HepG2 (cell line): ENCODE measurements around the gene MNAT1. TPM values are rescaled to one million over a fixed set of nuclear protein-coding genes. Genes with fewer than 3 reads are reported as not detected.

ENCODE experiments used
- ATAC-seq: fragments of 200-7000 bp; cut with Tn5 transposase; 3 replicates; pipeline ENCODE4 v1.9.1; 2020; ENCODE audit warnings: mild to moderate bottlenecking, moderate library complexity
- BruUV-seq: library from RNA; stranded (reverse); fragments of 400-500 nt; replicated peaks from 2 replicates; lab custom pipeline; 2021; lab: Mats Ljungman, UMichigan
- CTCF ChIA-PET: fragments of 300-600 bp; formaldehyde crosslinking; extraction: SDS; loops from one replicate; lab custom pipeline; 2021; ENCODE audit warnings: low total read pairs, inconsistent platforms, low intra/inter-chr PET ratio; lab: Yijun Ruan, JAX
- POLR2A ChIA-PET: fragments of 350-600 bp; sonication (Branson Sonifier 250); formaldehyde crosslinking; loops from one replicate; lab custom pipeline; 2020; ENCODE audit warnings: antibody characterized with exemption, inconsistent platforms; lab: Yijun Ruan, JAX
- DNase-seq: peaks from one replicate; pipeline ENCODE4 v3.0.0-alpha.2; 2015; ENCODE audit warnings: low spot score
- FAIRE-seq: peaks from 3 replicates; lab custom pipeline; 2011; peaks lifted over from hg19 to GRCh38; lab: Jason Lieb, UNC
- H2AFZ ChIP-seq: one replicate; pipeline ENCODE4 v1.6.1; 2011; ENCODE audit warnings: low read length, inconsistent platforms
- H3K27ac ChIP-seq: fragments of 300-600 bp; 3 replicates; pipeline ENCODE4 v1.8.0; 2011; ENCODE audit warnings: mixed run types, mild to moderate bottlenecking, mixed read lengths, low read length, inconsistent platforms; ENCODE audit not compliant: insufficient read depth; ENCODE audit errors: extremely low read length
- H3K27me3 ChIP-seq, 2 experiments: fragments of 200-600 bp in 1 of 2; 2 replicates in 1 of 2; 3 replicates in 1 of 2; pipeline versions ENCODE4 v1.6.0 to v1.8.0; 2011; ENCODE audit warnings: low read length in 2 of 2, mild to moderate bottlenecking in 2 of 2, moderate library complexity in 2 of 2, inconsistent platforms in 1 of 2; ENCODE audit not compliant: insufficient read depth in 2 of 2, control insufficient read depth in 1 of 2
- H3K36me3 ChIP-seq, 2 experiments: fragments of 200-600 bp in 1 of 2; replicated peaks in 1 of 2; 2 replicates in 1 of 2; 3 replicates in 1 of 2; pipeline versions ENCODE4 v1.5.1 to v1.8.0; 2011; ENCODE audit warnings: low read length in 2 of 2, inconsistent platforms in 1 of 2; ENCODE audit not compliant: insufficient read depth in 2 of 2, control insufficient read depth in 1 of 2
- H3K4me1 ChIP-seq: 2 replicates; pipeline ENCODE4 v1.5.1; 2012; ENCODE audit warnings: low read length, inconsistent platforms; ENCODE audit not compliant: insufficient read depth
- H3K4me2 ChIP-seq: 2 replicates; pipeline ENCODE4 v1.6.0; 2011; ENCODE audit warnings: low read depth, low read length, inconsistent platforms
- H3K4me3 ChIP-seq, 3 experiments: fragments of 200-600 bp in 1 of 3; sonication (generic), shearing (Covaris generic) in 1 of 3; replicated peaks in 1 of 3; 2 replicates each; pipeline ENCODE4 v1.5.1; 2011 to 2016; ENCODE audit warnings: low read length in 3 of 3, inconsistent platforms in 2 of 3, low read depth in 2 of 3, mild to moderate bottlenecking in 2 of 3, control low read depth in 1 of 3, mixed read lengths in 1 of 3; ENCODE audit not compliant: insufficient read depth in 1 of 3
- H3K79me2 ChIP-seq: one replicate; pipeline ENCODE4 v1.6.1; 2011; ENCODE audit warnings: low read length, inconsistent platforms; ENCODE audit not compliant: insufficient read depth
- H3K9ac ChIP-seq: 2 replicates; pipeline ENCODE4 v1.6.0; 2011; ENCODE audit warnings: mild to moderate bottlenecking, low read depth, low read length, inconsistent platforms; ENCODE audit not compliant: insufficient read depth
- H3K9me3 ChIP-seq: 2 replicates; pipeline ENCODE4 v1.5.1; 2012; ENCODE audit warnings: mild to moderate bottlenecking, low read length
- H4K20me1 ChIP-seq: 2 replicates; pipeline ENCODE4 v1.6.0; 2011; ENCODE audit warnings: inconsistent platforms, mild to moderate bottlenecking, low read length, moderate library complexity; ENCODE audit not compliant: insufficient read depth
- ATM ChIP-seq: fragments of 450-650 bp; IDR thresholded peaks from 2 replicates; pipeline ENCODE4 v1.7.1; 2017; ENCODE audit warnings: mild to moderate bottlenecking, borderline replicate concordance
- CREB1 ChIP-seq, 2 experiments: fragments of 450-650 bp in 1 of 2; IDR thresholded peaks; 2 replicates each; pipeline ENCODE4 v1.6.1; 2016 to 2017; ENCODE audit warnings: control low read depth in 1 of 2, mild to moderate bottlenecking in 1 of 2, missing compliant biosample characterization in 1 of 2, missing genetic modification characterization in 1 of 2
- CTCF ChIP-seq: sonication (generic); formaldehyde crosslinking; IDR thresholded peaks from 2 replicates; pipeline ENCODE4 v1.5.0; 2020; ENCODE audit warnings: mild to moderate bottlenecking, missing genetic modification reagents, moderate library complexity
- JUND ChIP-seq: sonication (generic); formaldehyde crosslinking; IDR thresholded peaks from 2 replicates; pipeline ENCODE4 v1.8.0; 2022; ENCODE audit warnings: mild to moderate bottlenecking, missing genetic modification reagents
- KDM5A ChIP-seq: fragments of 200-600 bp; sonication (generic); IDR thresholded peaks from 2 replicates; pipeline ENCODE4 v1.7.0; 2018; ENCODE audit warnings: antibody characterized with exemption, mild to moderate bottlenecking, low read length, borderline replicate concordance
- MAX ChIP-seq: IDR thresholded peaks from 2 replicates; pipeline ENCODE4 v1.6.1; 2012; ENCODE audit warnings: inconsistent platforms
- NFKBIZ ChIP-seq: IDR thresholded peaks from 2 replicates; pipeline ENCODE4 v1.6.1; 2018; ENCODE audit warnings: missing genetic modification reagents, missing compliant biosample characterization
- RBFOX2 ChIP-seq: fragments of 200-400 bp; formaldehyde crosslinking; IDR thresholded peaks from 2 replicates; pipeline ENCODE4 v1.6.1; 2017; ENCODE audit warnings: low read depth, mild to moderate bottlenecking, low read length
- ZNF12 ChIP-seq: sonication (generic); formaldehyde crosslinking; IDR thresholded peaks from 2 replicates; pipeline ENCODE4 v1.5.0; 2020; ENCODE audit warnings: missing genetic modification reagents
- ZNF180 ChIP-seq: sonication (generic); formaldehyde crosslinking; IDR thresholded peaks from 2 replicates; pipeline ENCODE4 v1.4.0; 2020; ENCODE audit warnings: low read depth, missing genetic modification reagents, borderline replicate concordance
- ZNF318 ChIP-seq: sonication (generic); formaldehyde crosslinking; IDR thresholded peaks from 2 replicates; pipeline ENCODE4 v1.4.0; 2020; ENCODE audit warnings: mild to moderate bottlenecking, missing genetic modification reagents
- ZNF326 ChIP-seq: sonication (generic); formaldehyde crosslinking; IDR thresholded peaks from 2 replicates; pipeline ENCODE4 v1.4.0; 2020; ENCODE audit warnings: missing genetic modification reagents, borderline replicate concordance
- ZNF333 ChIP-seq: sonication (generic); formaldehyde crosslinking; IDR thresholded peaks from 2 replicates; pipeline ENCODE4 v1.4.0; 2020; ENCODE audit warnings: mild to moderate bottlenecking, missing genetic modification reagents, borderline replicate concordance
- ZNF572 ChIP-seq: sonication (generic); formaldehyde crosslinking; IDR thresholded peaks from 2 replicates; pipeline ENCODE4 v1.5.1; 2020; ENCODE audit warnings: mild to moderate bottlenecking, missing genetic modification reagents
- ZNF644 ChIP-seq: IDR thresholded peaks from 2 replicates; pipeline ENCODE4 v1.6.1; 2016; ENCODE audit warnings: low read depth
- WGBS: methylation state at CpG from one replicate; pipeline ENCODE4 v1.1.6; 2017; ENCODE audit warnings: low lambda C conversion rate; 5-methylcytosine and 5-hydroxymethylcytosine counted together
- in situ Hi-C: cut with HindIII; loops from 2 replicates; pipeline ENCODE4 v1.10.0; 2017; ENCODE audit warnings: low pct_unique_long_range_greater_than_20kb; ENCODE audit not compliant: extremely low pct_ligation_motif_present
- intact Hi-C: fragments of 100-400 bp; cut with micrococcal nuclease; formaldehyde crosslinking; loops from one replicate; pipeline ENCODE4 v1.10.0; 2022; ENCODE audit not compliant: unreplicated experiment
- polyA plus RNA-seq, 8 experiments: library from polyadenylated mRNA; depleted of rRNA in 3 of 8; stranded (reverse) in 7 of 8; unstranded in 1 of 8; fragments of >200 nt; fragmentation: Illumina TruSeq in 4 of 8; extraction: Trizol in 4 of 8; gene quantifications; 2 replicates each; pipeline versions ENCODE4 v1.2.1 to v1.2.3, GENCODE V29; 2011 to 2016; ENCODE audit warnings: low read depth in 4 of 8, missing spikeins in 1 of 8, mixed read lengths in 1 of 8; ENCODE audit not compliant: insufficient read depth in 1 of 8
- total RNA-seq, 5 experiments: library from RNA; depleted of rRNA; stranded (reverse); fragments of >200 nt; fragmentation: Illumina TruSeq; extraction: Trizol; gene quantifications; 2 replicates each; pipeline ENCODE4 v1.2.3, GENCODE V29; 2016; ENCODE audit warnings: low read depth in 1 of 5

Gene MNAT1
- total and polyA plus RNA-seq, 2 of the 13 experiments (the other 11 are each of a cell fraction or from before 2014, with no cell fraction given): 49.2 to 94.8 TPM

GRCh38 chr14:60840313-60840712 lies 105.8 kb downstream of the MNAT1 start (continued):
- TF ChIP-seq CTCF (CRISPR knock-in tag): no peak
- TF ChIP-seq ZNF180 (CRISPR knock-in tag): no peak
- TF ChIP-seq ZNF572: no peak
- no peak for TF ChIP-seq ZNF333 (CRISPR knock-in tag)
- TF ChIP-seq CREB1 (IDR thresholded peaks at IDR 0.05): no peak
- no peak for TF ChIP-seq CREB1 (CRISPR knock-in tag; IDR thresholded peaks at IDR 0.05)
- TF ChIP-seq RBFOX2: no peak
- TF ChIP-seq ZNF644 (CRISPR knock-in tag): no peak
- no peak for TF ChIP-seq ZNF326 (CRISPR knock-in tag)
- no peak for TF ChIP-seq MAX
- no peak for TF ChIP-seq ATM
- TF ChIP-seq, all 625 proteins: peak for 0

- ATAC-seq (no peak), DNase-seq (no peak), FAIRE-seq (no peak)
- 100% methylated on average over 1 of the region's 1 CpG for WGBS
- intact Hi-C loops (no loop called here), in situ Hi-C loops (no loop called here)
- H3K27ac ChIP-seq: no peak overlapping the region
- no peak overlapping the region for H3K4me2 ChIP-seq
- CTCF ChIA-PET: no interaction called here
- H3K9me3 ChIP-seq: peaks cover 8% of the 10 kb centered on the region
- no peak overlapping the region for H2AFZ ChIP-seq
- H4K20me1 ChIP-seq: no peaks in the 10 kb centered on the region
- no peaks in the 10 kb centered on the region for H3K27me3 ChIP-seq
- BruUV-seq: no TSS peak
- no peaks in the 10 kb centered on the region for H3K36me3 ChIP-seq
- no peaks in the 10 kb centered on the region for H3K4me1 ChIP-seq
- no peaks in the 10 kb centered on the region for H3K79me2 ChIP-seq
- POLR2A ChIA-PET: no interaction called here
- H3K4me3 ChIP-seq: no peak overlapping the region
- no peak overlapping the region for H3K9ac ChIP-seq
- no peak for TF ChIP-seq NFKBIZ
- no peak for TF ChIP-seq ZNF318 (CRISPR knock-in tag)
- no peak for TF ChIP-seq ZNF12
- TF ChIP-seq KDM5A: no peak
- TF ChIP-seq JUND: no peak
Observed at GRCh38 chr14:60845523-60845922, 111.0 kb downstream of the MNAT1 start.
